Raji (cell line): ENCODE data around the gene ADCYAP1R1.

ENCODE experiments used
- POLR2A ChIP-seq: IDR thresholded peaks from 2 replicates; pipeline ENCODE4 v1.6.1; 2011; ENCODE audit warnings: low read depth, low read length, control low read depth; ENCODE audit not compliant: insufficient read depth

Gene ADCYAP1R1

GRCh38 chr7:31100445-31100844 is 48.3 kb downstream of the ADCYAP1R1 start:
- no peak for TF ChIP-seq POLR2A

- no peak for TF ChIP-seq POLR2A
Measured at GRCh38 chr7:31100871-31101270, 48.8 kb downstream of the ADCYAP1R1 start.

GRCh38 chr7:31101544-31101943 is 49.4 kb downstream of the ADCYAP1R1 start:
- no peak for TF ChIP-seq POLR2A

- no peak for TF ChIP-seq POLR2A
Measured at GRCh38 chr7:31102151-31102972, 50.3 kb downstream of the ADCYAP1R1 start.

- TF ChIP-seq POLR2A = no peak
Measured at GRCh38 chr7:31102973-31103850, 51.1 kb downstream of the ADCYAP1R1 start.

- TF ChIP-seq POLR2A = no peak
Measured at GRCh38 chr7:31104361-31105255, 52.5 kb downstream of the ADCYAP1R1 start.

- TF ChIP-seq POLR2A = no peak
Measured at GRCh38 chr7:31105256-31105950, 53.3 kb downstream of the ADCYAP1R1 start.

GRCh38 chr7:31106303-31107105 is 54.4 kb downstream of the ADCYAP1R1 start:
- TF ChIP-seq POLR2A = no peak

GRCh38 chr7:31107106-31108090 is 55.3 kb downstream of the ADCYAP1R1 start:
- no peak for TF ChIP-seq POLR2A

GRCh38 chr7:31108097-31108657 is 56.1 kb downstream of the ADCYAP1R1 start:
- no peak for TF ChIP-seq POLR2A

GRCh38 chr7:31109751-31110150 is 57.6 kb downstream of the ADCYAP1R1 start:
- TF ChIP-seq POLR2A = no peak
